Measurements from ENCODE around the gene TRIM26.

GRCh38 chr6:30212865-30213666, at the start of gene TRIM26:
- TF ChIP-seq CTCF (IDR thresholded peaks at IDR 0.05) (no peak), EZH2 (IDR thresholded peaks at IDR 0.05; ENCODE audit: borderline replicate concordance, insufficient read depth, low read depth, low read length, poor library complexity, severe bottlenecking) (no peak)

All from B cell (primary cell).